Stimulated activated CD8-positive, alpha-beta memory T cell treated with anti-CD3 and anti-CD28 coated beads, Interleukin-15, amount 100 ng/mL, for 1 hour (primary cell): ENCODE data around the gene SYT9.
"Not testable (repeated sequence)": the region's sequence is repeated elsewhere in the genome, so short reads cannot be mapped to it uniquely, and the experiment has no call there.

ENCODE experiments used
- DNase-seq: peaks from one replicate; pipeline ENCODE4 v3.0.0-alpha.2; 2020; ENCODE audit warnings: low read depth

Gene SYT9

DNA sequence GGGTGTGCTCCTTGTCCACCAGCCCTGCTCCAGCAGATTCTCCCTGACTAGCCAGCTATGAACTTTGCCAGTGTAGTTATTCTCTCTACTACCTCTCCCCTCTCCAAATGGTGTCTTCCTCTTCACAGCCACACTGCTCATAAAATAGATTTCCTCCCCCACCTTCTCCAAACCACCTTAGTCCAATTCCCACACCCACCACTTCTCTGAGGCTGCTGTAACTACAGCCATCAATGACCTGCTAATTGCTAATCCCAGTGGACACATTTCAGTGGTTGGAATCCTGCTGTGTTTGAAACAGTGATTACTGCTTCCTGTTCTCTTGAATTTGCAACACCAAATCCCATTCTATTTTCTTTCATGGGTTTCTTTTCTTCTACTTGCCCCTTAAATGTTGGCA is 23.4 kb downstream of the SYT9 start:
- no peak for DNase-seq

DNA sequence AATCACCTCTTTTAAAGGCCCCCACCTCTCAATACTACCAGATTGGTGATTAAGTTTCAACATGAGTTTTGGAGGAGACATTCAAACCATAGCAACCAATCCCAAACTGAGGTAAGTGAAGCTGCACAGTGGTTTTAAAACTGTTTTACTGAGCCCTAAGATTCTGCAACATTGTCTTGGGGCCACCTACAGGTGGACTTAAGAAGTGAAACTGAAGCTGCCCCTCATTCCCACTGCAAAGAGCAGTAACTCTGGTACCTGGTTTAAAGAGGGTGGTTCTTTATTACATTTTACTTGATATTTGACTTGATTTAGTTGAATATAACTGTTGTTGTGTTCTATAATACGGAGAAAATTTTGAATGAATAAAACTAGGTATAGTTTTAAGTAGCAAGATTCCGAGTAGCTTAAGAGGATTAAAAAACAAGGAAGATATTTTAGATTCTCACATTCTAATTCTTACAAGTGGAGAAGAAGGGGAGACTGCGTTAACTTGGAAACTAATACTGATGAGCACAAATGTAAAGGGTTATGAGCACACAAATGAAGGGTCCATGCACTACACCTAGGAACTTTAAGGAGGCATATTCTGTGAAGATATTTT is 26.7 kb downstream of the SYT9 start:
- no peak for DNase-seq

DNA sequence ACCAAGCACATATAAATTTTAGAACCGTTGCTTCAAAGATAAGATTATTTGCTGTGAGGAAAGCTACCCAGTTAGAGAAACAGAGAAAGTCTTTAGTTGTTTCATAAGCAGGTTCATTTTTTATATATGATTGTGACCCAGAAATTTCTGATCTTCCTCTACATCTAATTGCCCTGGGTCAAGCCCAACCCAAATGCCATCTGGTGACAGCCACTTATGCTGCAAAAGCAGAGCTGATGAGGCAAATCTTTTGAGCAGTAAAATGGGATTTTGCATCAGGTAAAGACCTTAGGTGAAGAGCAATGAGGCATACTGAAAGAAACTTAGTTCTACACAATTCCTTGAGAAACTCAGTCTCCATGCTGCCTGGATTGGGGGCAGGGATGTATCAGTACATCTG is 28.0 kb downstream of the SYT9 start:
- no peak for DNase-seq

DNA sequence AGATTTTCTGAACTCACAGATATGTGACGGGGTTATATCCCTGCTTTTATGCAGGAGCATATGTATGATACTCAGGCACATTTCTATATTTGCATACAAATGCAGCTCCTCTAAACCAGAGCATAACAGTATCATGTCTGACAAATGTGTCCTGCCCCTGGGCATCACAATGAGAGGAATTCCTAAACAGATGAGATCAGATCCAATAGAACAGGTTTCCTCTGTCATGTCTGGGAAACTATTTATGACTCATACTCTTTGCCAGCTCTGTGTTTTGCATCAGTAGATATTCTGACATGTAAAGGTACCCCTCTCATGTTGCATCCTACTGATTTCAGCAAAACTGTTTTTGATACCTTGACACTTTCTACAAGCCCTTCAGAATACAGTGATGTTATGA is 29.4 kb downstream of the SYT9 start:
- DNase-seq = no peak

DNA sequence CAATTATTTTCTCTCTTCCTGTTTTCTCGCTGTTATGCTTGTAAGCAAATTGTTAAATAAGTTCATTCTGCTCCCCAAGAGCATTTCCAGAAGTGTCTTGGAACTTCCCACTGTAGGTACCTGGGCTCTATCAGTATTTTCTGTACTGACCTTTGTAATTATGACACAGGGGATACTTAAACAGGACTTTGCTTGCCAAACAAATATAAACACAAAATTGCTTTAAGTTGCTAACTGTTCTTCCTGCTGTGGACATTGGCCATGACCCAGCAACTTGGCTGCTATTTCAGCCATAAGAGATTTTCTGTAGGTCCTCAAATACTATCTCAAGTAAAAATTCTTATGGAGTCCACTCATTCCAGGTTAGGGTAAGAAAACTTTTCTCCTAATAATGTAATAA is 30.1 kb downstream of the SYT9 start:
- no peak for DNase-seq

DNA sequence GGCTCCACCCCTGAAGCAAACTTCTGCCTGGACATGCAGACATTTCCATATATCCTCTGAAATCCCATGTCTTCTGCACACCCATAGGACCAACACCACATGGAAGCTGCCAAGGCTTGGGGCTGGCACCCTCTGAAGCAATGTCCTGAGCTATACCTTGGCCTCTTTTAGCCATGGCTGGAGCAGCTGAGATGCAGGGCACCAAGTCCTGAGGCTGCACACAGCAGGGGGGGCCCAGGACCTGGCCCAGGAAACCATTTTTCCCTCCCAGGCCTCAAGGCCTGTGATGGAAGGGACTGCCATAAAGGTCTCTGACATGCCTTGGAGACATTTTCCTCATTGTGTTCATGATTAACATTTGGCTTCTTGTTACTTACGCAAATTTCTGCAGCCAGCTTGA is 34.5 kb downstream of the SYT9 start:
- no peak for DNase-seq

DNA sequence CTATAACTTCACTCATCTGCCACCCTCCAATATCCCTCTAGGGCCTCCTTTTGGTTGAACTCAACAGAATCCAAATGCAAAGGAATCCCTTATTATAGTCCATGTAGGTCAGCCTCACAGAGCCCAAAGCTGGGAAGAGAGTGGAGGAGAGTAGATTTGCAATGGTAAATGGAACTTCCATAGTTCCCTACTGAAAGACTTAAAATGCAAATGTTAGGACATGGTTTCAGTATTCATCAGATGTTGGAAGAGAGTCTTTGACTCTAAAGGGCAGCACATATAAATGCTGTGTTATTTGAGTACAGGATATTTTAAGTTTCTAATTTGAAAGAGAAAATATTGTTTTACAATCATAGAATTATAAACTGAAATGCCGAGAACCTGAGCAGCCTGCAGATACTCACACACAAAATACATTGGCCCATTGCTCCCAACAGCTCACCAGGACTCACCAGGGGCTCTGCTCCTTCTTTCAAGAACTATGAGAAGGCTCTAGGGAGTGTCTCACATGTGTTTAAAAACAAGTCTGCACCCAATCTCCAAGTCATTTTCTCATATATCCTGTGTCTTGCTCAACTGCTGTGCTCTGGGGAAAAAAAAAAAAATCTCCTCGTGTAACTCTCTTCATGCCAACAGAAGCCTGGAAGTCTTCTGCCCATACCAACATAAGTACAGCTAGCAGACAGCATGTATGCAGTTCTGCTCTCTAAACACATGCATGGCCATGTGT is 39.6 kb downstream of the SYT9 start:
- no peak for DNase-seq

DNA sequence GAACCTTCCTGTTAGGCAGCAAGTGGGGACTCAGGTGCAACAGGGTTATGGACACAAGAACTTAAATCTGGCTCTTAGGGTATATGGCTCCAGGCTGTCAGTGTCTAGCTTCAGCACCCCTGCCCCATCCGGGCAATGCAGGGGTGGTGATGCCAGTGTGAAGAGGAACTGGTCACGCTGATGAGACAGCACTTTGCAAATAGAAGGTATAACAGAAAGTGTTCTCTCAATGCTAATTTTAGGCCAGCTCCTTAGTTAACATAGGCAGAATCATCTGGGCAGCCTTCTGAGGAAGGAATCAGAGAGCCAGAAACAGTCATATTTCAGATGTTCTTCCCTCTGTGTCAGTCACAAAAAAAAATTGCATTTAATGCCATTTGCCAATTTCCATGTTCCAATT is 41.2 kb downstream of the SYT9 start:
- DNase-seq = no peak

DNA sequence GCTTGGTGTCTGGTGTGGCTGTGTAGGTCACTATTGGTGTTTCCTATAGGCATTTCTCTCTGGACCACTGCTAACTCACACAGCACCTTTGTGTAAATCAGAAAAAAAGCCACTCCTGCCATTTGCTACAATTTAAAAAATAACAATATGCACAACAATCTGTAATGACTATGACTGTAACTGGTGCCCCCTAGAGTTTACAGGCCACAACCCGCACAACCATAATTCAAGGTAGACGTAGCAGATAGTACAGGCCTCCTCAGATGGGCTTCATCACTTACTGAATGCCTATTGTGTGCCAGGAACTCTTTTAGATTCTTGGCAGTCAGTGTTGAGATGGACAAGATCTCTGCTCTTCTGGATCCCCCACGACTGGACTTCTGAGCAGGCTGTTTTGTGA is 47.7 kb downstream of the SYT9 start:
- DNase-seq = no peak

DNA sequence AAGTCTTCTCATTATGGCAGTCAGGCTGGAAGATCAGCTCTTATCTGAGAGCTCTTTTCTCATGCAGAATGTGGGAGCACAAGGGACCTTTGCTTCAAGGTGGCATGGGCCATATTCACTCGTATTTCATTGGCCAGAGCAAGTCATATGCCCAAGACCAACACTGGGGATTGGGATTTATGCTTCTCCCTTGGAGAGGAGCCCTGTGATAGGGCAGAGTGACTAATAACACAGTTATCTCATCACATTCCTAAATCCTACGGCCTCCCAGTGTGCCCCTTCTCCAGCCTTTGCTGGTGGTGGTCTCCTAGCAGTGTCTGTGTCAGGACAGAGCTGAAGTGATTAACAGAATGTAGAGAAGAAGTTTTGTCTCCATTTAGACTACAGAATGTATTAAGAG is 48.6 kb downstream of the SYT9 start:
- DNase-seq = no peak

DNA sequence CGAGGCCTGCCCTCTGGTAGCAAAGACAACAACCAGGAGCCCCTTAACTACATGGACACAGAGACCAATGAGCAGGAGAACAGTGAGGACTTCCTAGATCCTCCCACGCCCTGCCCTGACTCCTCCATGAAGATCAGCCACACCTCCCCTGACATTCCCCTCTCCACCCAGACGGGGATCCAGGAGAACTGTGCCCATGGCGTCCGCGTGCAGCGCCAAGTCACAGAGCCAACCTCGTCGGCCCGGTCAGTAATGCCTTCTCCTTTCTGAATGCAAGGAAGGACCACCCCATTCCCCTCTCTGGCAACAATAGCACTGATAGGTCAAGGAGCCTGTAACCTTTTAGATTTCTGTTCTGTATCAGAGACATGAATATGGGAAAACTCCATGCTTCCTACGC is 51.4 kb downstream of the SYT9 start:
- DNase-seq = no peak

DNA sequence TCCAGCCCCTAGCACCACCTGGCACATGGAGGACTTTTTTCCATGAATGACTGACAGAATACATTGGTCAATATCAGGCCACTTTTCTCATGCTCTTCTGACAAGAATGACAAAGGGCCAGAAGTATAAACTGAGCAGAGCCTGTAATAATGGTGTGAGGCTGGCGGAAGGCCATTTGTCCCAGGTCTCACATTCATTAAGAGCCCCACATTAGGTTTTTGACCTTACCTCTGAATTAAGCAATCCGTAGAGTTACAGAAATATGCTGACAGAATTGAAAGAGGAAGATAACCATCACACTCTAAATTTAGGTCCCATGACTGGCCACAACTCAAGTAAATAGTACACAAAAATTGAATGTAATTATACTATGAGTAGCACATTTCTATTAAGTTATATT is 55.2 kb downstream of the SYT9 start:
- DNase-seq = no peak

DNA sequence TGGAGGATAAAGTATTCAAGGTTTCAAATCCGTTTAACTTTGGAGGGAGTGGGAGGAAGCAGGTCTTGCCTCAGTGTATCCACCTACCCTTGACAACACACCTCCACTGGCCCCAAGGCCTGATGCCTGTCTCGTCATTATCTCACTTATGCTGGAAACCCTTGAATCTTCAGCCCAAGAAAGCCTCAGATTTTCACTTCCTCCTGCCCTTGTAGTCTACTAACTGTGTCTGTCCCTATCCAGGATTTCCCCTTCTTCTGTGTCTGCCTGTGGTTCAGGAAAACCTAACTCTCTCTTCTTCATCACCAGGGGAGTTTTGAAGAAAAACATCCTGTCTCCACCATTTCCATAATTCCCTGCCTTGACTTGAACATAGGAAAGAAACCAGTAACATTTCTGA is 56.1 kb downstream of the SYT9 start:
- no peak for DNase-seq

DNA sequence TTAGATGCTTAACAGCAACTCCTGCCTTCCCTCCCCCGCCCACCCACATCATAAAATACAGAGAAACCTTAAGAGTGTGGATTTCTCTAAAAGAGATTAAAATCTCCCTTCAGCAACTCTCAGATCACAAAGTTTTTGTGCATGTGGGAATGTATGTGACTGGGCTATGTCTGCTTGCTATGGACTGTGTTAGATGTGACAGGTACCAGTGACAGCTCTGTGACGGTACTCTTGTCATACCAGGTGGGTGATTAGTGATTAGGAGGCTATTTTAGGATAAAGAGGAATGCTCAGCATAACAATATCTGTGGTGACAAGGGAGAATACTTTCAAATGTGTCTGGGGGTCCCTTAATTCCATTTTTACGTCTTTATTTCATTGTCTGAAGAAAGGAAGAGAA is 60.2 kb downstream of the SYT9 start:
- DNase-seq = no peak

DNA sequence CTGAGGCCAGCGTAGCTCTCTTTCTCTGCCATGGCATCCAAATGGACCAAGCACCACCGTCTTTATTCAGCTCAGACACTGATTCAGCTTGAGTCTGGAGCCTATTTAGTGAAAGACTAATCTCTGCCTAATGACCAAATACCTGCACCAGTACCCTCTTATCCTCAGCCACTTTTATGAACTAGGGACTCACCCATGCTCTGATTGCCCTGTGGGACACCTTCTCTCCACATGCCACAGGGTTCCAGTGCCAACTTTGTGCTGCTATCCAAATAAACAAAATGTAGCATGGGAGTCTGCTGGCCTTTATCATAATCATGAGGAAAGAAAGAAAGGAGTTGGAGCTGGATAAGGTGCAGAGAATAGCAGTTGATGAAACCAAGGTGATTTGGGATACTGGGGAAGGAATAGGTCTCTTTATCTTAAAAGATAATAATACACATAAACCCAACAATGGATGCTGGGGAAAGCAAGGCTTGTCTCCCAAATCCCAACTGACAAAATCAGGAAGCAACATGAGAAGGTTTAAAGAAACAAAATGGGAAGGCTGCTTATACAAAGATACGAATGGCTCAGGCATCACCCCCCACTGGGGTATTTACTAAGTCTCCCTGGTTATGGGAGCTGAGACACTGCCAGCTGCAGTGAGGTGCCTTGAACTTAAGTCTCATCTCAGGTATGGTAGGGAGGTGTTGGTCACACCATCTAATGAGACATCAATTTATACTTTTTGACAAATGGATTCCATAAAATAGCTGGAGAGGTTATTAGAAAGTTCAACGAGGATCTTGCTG is 63.3 kb downstream of the SYT9 start:
- DNase-seq = no peak

DNA sequence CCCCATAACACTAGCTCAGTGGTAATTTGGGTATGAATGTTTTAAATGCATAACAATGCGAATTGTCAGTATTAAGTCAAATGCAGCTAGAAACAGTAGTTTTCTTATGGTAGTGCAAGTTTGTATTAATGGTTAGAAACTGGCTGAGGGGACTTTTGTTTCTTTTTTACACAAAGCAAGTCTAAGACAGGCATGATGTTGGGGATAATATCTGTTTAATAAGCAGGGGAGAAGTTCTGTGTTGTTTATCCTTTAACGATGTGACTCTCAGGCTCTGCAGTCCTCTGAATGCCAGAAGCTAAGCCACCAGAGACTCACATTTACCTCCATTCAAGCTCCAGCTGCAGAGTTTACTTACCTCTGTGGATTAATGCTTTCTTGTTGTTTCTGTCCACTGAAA is 67.8 kb downstream of the SYT9 start:
- no peak for DNase-seq

DNA sequence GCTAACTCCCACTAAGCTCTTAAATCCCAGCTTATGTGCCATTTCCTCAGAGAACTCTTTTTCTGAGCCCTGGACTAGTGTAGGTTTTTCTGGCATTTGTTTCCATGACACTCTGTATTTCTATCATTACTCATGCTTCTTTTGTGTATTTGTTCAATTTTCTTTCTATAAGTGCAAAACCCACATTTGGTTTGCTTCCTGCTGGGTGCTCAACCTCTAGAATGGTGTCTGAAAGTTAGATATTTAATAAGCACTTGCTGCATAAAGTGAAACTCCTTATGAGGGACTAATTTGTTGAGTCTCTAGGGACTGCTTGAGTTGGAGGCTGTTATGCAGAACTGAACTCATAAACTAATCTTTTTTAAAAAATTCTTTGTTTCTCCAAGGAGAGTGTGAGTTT is 68.6 kb downstream of the SYT9 start:
- DNase-seq = no peak

DNA sequence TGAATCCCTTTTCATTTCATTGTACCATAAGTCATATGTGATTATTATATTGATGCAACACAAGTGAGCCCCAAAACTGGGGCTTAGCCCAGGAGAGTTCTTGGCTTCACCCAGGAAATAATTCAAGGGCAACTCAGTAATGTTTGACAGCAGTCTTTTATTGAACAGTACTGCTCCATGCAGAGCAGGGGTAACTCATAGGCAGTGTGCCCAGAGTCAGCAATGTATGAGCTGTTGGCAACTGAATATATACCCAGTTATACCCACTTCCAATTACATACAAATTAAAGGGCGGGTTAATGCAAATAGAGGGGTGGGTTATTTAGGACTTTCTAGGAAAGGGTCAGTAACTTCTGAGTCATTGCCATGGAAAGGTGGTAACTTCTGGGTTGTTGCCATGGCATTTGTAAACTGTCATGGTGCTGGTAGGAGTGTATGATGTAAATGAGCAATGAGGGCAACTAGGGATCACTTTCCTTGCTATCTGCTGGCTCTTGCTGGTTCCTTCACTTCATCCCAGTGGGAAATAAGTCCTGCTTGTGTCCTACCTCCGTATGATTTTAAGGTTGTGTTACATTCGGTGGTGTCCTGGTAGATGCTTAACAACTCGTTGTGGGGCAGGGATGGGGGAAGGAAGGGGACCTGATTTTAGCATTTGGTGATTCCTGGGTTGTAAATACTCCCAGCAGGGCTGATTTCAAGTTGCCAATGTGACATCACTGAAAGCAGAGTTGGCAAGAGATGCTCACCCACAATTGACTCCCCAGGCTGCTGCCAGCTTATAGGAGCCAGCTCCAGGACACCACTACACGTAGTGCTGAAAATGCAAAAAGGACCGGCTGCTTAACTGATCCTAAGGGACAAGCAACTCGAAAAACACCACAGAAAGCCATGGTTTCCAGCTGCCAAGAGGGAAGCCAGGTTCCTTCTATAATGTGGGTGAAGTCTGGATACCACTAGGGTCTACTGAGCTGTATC is 70.1 kb downstream of the SYT9 start:
- DNase-seq = no peak

DNA sequence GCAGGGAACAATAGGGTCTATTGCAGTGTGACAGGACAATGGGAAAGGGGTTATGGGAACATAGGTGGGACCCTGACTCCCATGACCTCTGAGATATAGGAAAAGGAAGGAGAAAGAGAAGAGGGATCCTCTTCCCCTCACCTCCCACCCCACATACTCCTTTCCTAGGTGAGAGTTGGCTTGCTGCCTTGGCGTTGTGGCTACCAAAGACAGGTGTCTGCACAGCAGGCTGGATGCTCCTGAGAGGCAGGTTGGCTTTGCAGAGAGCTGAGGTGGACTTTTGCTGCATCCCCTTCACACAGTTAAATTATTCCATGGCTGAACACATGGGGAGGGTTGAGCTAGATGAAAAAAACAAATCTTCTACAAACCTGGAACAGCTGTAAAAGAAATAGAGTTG is 80.7 kb downstream of the SYT9 start:
- no peak for DNase-seq

DNA sequence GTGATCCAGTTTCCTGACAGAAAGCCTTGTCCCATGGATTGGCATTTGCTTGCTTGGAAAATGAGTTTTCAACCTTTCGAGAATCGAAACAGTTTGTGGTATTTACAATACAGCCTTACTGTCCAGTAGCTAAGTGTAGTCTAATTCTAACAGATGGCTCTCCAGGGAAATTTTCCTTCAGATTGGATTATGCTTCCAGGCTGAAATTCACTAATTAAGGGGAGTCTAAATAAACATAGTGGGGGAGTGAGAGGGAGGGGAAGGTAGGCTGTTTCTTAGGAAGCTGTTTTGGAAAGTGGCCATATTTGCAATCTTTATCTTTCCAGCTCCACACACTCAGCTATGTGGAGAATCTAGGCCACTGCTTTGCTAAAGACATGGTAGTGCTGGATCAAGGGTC is 81.3 kb downstream of the SYT9 start:
- no peak for DNase-seq

DNA sequence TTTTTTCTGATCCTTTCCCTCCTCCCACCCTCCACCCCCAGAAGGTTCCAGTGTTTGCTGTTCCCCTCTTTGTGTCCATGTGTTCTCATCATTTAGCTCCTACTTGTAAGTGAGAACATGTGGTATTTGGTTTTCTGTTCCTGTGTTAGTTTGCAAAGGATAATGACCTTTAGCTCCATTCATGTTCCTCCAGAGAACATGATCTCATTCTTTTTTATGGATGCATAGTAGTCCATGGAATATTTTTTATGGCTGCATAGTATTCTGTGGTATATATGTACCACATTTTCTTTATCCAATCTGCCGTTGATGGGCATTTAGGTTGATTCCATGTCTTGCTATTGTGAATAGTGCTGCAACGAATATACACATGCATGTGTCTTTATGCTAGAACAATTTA is 83.7 kb downstream of the SYT9 start:
- not testable (repeated sequence) for DNase-seq

DNA sequence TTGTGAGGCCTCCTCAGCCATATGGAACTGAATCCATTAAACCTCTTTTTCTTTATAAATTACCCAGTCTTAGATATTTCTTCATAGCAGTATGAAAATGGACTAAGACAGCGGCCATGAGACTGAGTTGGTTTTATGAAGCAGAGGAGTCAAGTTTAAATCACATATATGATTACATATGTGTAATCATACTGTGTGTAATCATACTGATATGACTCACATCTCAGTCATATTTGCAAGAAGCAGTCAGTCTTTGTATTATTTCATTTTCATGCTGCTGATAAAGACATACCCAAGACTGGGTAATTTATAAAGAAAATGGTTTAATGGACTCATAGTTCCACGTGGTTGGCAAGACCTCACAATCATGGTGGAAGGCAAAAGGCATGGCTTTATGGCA is 89.8 kb downstream of the SYT9 start:
- no peak for DNase-seq
